ENCODE measurements around the gene C1orf35. TPM values are rescaled to one million over a fixed set of nuclear protein-coding genes. Genes with fewer than 3 reads are reported as not detected.

C1orf35 gene
- total and polyA plus RNA-seq, 9 of the 15 experiments (the other 6 are each of a cell fraction or from before 2014, with no cell fraction given): 3.2 to 48.7 (median 12.5) TPM

GRCh38 chr1:228081578-228082213, 21.4 kb downstream of the C1orf35 start (continued):
- no peak for TF ChIP-seq ARID3A (IDR thresholded peaks at IDR 0.05; ENCODE audit: borderline replicate concordance, low read depth, low read length)
- TF ChIP-seq RCOR1 (IDR thresholded peaks at IDR 0.05; ENCODE audit: borderline replicate concordance in 1 of 2, low read depth in 2 of 2, low read length in 2 of 2): no peak
- TF ChIP-seq ID3 (CRISPR knock-in tag; IDR thresholded peaks at IDR 0.05): no peak
- TF ChIP-seq ID3 (tag; IDR thresholded peaks at IDR 0.05): no peak
- TF ChIP-seq SAFB (IDR thresholded peaks at IDR 0.05; ENCODE audit: borderline replicate concordance, low read depth, low read length): no peak
- no peak for TF ChIP-seq HDAC2 (IDR thresholded peaks at IDR 0.05)
- TF ChIP-seq MTA2 (IDR thresholded peaks at IDR 0.05; ENCODE audit: low read depth): no peak
- no peak for TF ChIP-seq MXD1 (CRISPR knock-in tag; IDR thresholded peaks at IDR 0.05; ENCODE audit: borderline replicate concordance, poor library complexity, severe bottlenecking)
- TF ChIP-seq MAX (CRISPR knock-in tag; IDR thresholded peaks at IDR 0.05): no peak
- TF ChIP-seq MCM5 (IDR thresholded peaks at IDR 0.05; ENCODE audit: low read depth): no peak
- TF ChIP-seq ZNF778 (CRISPR knock-in tag; IDR thresholded peaks at IDR 0.05): no peak
- TF ChIP-seq CREB3L1 (IDR thresholded peaks at IDR 0.05; ENCODE audit: borderline replicate concordance, low read depth): no peak
- no peak for TF ChIP-seq DNMT1 (IDR thresholded peaks at IDR 0.05)
- no peak for TF ChIP-seq ZNF384 (IDR thresholded peaks at IDR 0.05; ENCODE audit: low read depth, low read length)
- no peak for TF ChIP-seq KLF10 (CRISPR knock-in tag; IDR thresholded peaks at IDR 0.05)
- no peak; the same call in 1 of the 2 replicates for TF ChIP-seq MYC (IDR thresholded peaks at IDR 0.05; ENCODE audit: low read depth, low read length)
- no peak for TF ChIP-seq MYC (CRISPR knock-in tag; IDR thresholded peaks at IDR 0.05; ENCODE audit: borderline replicate concordance, low read depth)
- no peak for TF ChIP-seq MEIS2 (IDR thresholded peaks at IDR 0.05; ENCODE audit: partially characterized antibody)
- no peak for TF ChIP-seq XRCC3 (IDR thresholded peaks at IDR 0.05)
- TF ChIP-seq GMEB1 (CRISPR knock-in tag; IDR thresholded peaks at IDR 0.05): no peak
- no peak for TF ChIP-seq ZEB2 (IDR thresholded peaks at IDR 0.05)
- no peak for TF ChIP-seq NBN (IDR thresholded peaks at IDR 0.05; ENCODE audit: low read depth)
- TF ChIP-seq ZNF197 (CRISPR knock-in tag; IDR thresholded peaks at IDR 0.05; ENCODE audit: low read depth): no peak
